Trophoblast cell (in vitro differentiated cells and primary cell): ENCODE data around the gene STRN.
"Not testable (repeated sequence)": the region's sequence is repeated elsewhere in the genome, so short reads cannot be mapped to it uniquely, and the experiment has no call there.

ENCODE experiments used
- DNase-seq, 2 donors: peaks; one replicate each; pipeline ENCODE4 v3.0.0-alpha.2; 2016
- H2AFZ ChIP-seq: 2 replicates; pipeline ENCODE4 v1.6.1; 2013; ENCODE audit warnings: low read length, moderate library complexity, mild to moderate bottlenecking; ENCODE audit not compliant: insufficient read depth, poor library complexity
- H2AK5ac ChIP-seq: 2 replicates; pipeline ENCODE4 v1.6.1; 2013; ENCODE audit warnings: mild to moderate bottlenecking, low read length
- H2BK120ac ChIP-seq: 2 replicates; pipeline ENCODE4 v1.6.1; 2013; ENCODE audit warnings: low read length, mild to moderate bottlenecking, moderate library complexity; ENCODE audit not compliant: insufficient read depth, poor library complexity
- H2BK12ac ChIP-seq: 2 replicates; pipeline ENCODE4 v1.6.1; 2013; ENCODE audit warnings: mild to moderate bottlenecking, low read length, moderate library complexity
- H2BK5ac ChIP-seq: 2 replicates; pipeline ENCODE4 v1.6.1; 2013; ENCODE audit warnings: low read length, low read depth, moderate library complexity, mild to moderate bottlenecking; ENCODE audit not compliant: poor library complexity
- H3K14ac ChIP-seq: 2 replicates; pipeline ENCODE4 v1.6.1; 2013; ENCODE audit warnings: mild to moderate bottlenecking, low read length
- H3K18ac ChIP-seq: 2 replicates; pipeline ENCODE4 v1.6.1; 2013; ENCODE audit warnings: mild to moderate bottlenecking, low read length
- H3K23ac ChIP-seq: 2 replicates; pipeline ENCODE4 v1.6.1; 2013; ENCODE audit warnings: low read length
- H3K27ac ChIP-seq: 2 replicates; pipeline ENCODE4 v1.5.1; 2013; ENCODE audit warnings: low read depth, mild to moderate bottlenecking, inconsistent platforms, low read length, moderate library complexity
- H3K27me3 ChIP-seq: 2 replicates; pipeline ENCODE4 v1.6.1; 2013; ENCODE audit warnings: inconsistent platforms, mild to moderate bottlenecking, low read length, moderate library complexity; ENCODE audit not compliant: insufficient read depth
- H3K36me3 ChIP-seq, 2 experiments: 1 replicate in 1 of 2; 2 replicates in 1 of 2; pipeline ENCODE4 v1.6.1; 2013; ENCODE audit warnings: low read length in 2 of 2, mild to moderate bottlenecking in 2 of 2, moderate library complexity in 1 of 2; ENCODE audit not compliant: insufficient read depth in 2 of 2, control insufficient read depth in 1 of 2
- H3K4ac ChIP-seq: 2 replicates; pipeline ENCODE4 v1.6.1; 2013; ENCODE audit warnings: low read depth, mild to moderate bottlenecking, low read length, moderate library complexity
- H3K4me1 ChIP-seq, 2 experiments: 1 replicate in 1 of 2; 2 replicates in 1 of 2; pipeline ENCODE4 v1.6.1; 2013; ENCODE audit warnings: low read length in 2 of 2, mild to moderate bottlenecking in 2 of 2, moderate library complexity in 1 of 2; ENCODE audit not compliant: insufficient read depth in 2 of 2, control insufficient read depth in 1 of 2
- H3K4me2 ChIP-seq: 2 replicates; pipeline ENCODE4 v1.6.1; 2013; ENCODE audit warnings: inconsistent platforms, mild to moderate bottlenecking, low read length, moderate library complexity
- H3K4me3 ChIP-seq: 2 replicates; pipeline ENCODE4 v1.5.1; 2013; ENCODE audit warnings: mild to moderate bottlenecking, low read depth, low read length, inconsistent platforms
- H3K79me1 ChIP-seq: one replicate; pipeline ENCODE4 v1.6.1; 2013; ENCODE audit warnings: low read length
- H3K79me2 ChIP-seq: 2 replicates; pipeline ENCODE4 v1.6.1; 2013; ENCODE audit warnings: low read length, mild to moderate bottlenecking; ENCODE audit not compliant: control insufficient read depth, insufficient read depth, poor library complexity
- H3K9ac ChIP-seq: 2 replicates; pipeline ENCODE4 v1.6.1; 2013; ENCODE audit warnings: mild to moderate bottlenecking, low read length
- H3K9me3 ChIP-seq: 2 replicates; pipeline ENCODE4 v1.6.1; 2013; ENCODE audit warnings: low read depth, mild to moderate bottlenecking, control low read depth, inconsistent platforms, low read length; ENCODE audit not compliant: insufficient read depth
- H4K12ac ChIP-seq: 2 replicates; pipeline ENCODE4 v1.6.1; 2013; ENCODE audit warnings: low read depth, mild to moderate bottlenecking, low read length, moderate library complexity
- H4K8ac ChIP-seq: 2 replicates; pipeline ENCODE4 v1.6.1; 2013; ENCODE audit warnings: low read depth, mild to moderate bottlenecking, low read length, moderate library complexity
- H4K91ac ChIP-seq: one replicate; pipeline ENCODE4 v1.6.1; 2013; ENCODE audit warnings: low read depth, mild to moderate bottlenecking, low read length, moderate library complexity
- WGBS: extraction: QIAGEN DNeasy Blood & Tissue Kit; methylation state at CpG from one replicate; pipeline ENCODE4 v1.1.7; 2013; ENCODE audit warnings: missing lambda C conversion rate; ENCODE audit not compliant: insufficient read length, insufficient coverage; ENCODE audit errors: extremely low coverage; 5-methylcytosine and 5-hydroxymethylcytosine counted together

The STRN gene

GRCh38 chr2:36936526-36936925, 29.8 kb downstream of the STRN start:
- not testable (repeated sequence) for H3K27ac ChIP-seq, H2AFZ ChIP-seq, H3K4me3 ChIP-seq, H3K4me1 ChIP-seq, H4K91ac ChIP-seq, H3K36me3 ChIP-seq, H3K18ac ChIP-seq, H2BK5ac ChIP-seq, H2AK5ac ChIP-seq, H3K4ac ChIP-seq, H2BK12ac ChIP-seq, H3K14ac ChIP-seq, H3K9ac ChIP-seq, H3K4me2 ChIP-seq, DNase-seq, H3K79me2 ChIP-seq, H3K79me1 ChIP-seq, H4K12ac ChIP-seq, H3K27me3 ChIP-seq, H3K23ac ChIP-seq, H2BK120ac ChIP-seq, H4K8ac ChIP-seq, H3K9me3 ChIP-seq

- not testable (repeated sequence) for H3K23ac ChIP-seq, H4K8ac ChIP-seq, H4K91ac ChIP-seq, H2BK120ac ChIP-seq, H4K12ac ChIP-seq, H3K9me3 ChIP-seq, H3K4me1 ChIP-seq, H3K79me2 ChIP-seq, H3K27me3 ChIP-seq, H3K14ac ChIP-seq, H3K79me1 ChIP-seq, DNase-seq, H2AK5ac ChIP-seq, H3K18ac ChIP-seq, H3K4ac ChIP-seq, H3K36me3 ChIP-seq, H2AFZ ChIP-seq, H3K4me3 ChIP-seq, H3K4me2 ChIP-seq, H2BK5ac ChIP-seq, H3K9ac ChIP-seq, H3K27ac ChIP-seq
- no CpG with 5 or more reads among the region's 6 CpGs for WGBS
- H2BK12ac ChIP-seq: peak overlapping the region; percentile 71
These were observed 34.6 kb downstream of the STRN start for GRCh38 chr2:36931688-36932087.

- not testable (repeated sequence) for H4K8ac ChIP-seq, H3K4ac ChIP-seq, H3K36me3 ChIP-seq, H3K9me3 ChIP-seq, H3K79me2 ChIP-seq, H4K91ac ChIP-seq, DNase-seq, H3K4me2 ChIP-seq, H2BK120ac ChIP-seq, H3K14ac ChIP-seq, H3K4me3 ChIP-seq, H3K27me3 ChIP-seq, H3K18ac ChIP-seq, H2BK5ac ChIP-seq, H2AK5ac ChIP-seq, H3K79me1 ChIP-seq, H3K23ac ChIP-seq, H3K27ac ChIP-seq, H2AFZ ChIP-seq, H3K4me1 ChIP-seq, H3K9ac ChIP-seq, H4K12ac ChIP-seq, H2BK12ac ChIP-seq
- no CpG with 5 or more reads among the region's 7 CpGs for whole genome bisulfite sequencing
These were observed 35.4 kb downstream of the STRN start for GRCh38 chr2:36930787-36931410.

- H3K18ac ChIP-seq, H3K23ac ChIP-seq, H2AK5ac ChIP-seq, H3K4me2 ChIP-seq, H2BK5ac ChIP-seq, H3K4me1 ChIP-seq, H3K9ac ChIP-seq, H4K12ac ChIP-seq, H3K79me1 ChIP-seq, H3K4me3 ChIP-seq, H2AFZ ChIP-seq, H3K4ac ChIP-seq, H3K27me3 ChIP-seq, H3K36me3 ChIP-seq, H3K27ac ChIP-seq, H3K79me2 ChIP-seq, DNase-seq, H2BK120ac ChIP-seq, H3K14ac ChIP-seq, H4K91ac ChIP-seq, H3K9me3 ChIP-seq, H4K8ac ChIP-seq, H2BK12ac ChIP-seq: not testable (repeated sequence)
- no CpG with 5 or more reads among the region's 5 CpGs for WGBS
These were observed 39.9 kb downstream of the STRN start for GRCh38 chr2:36926175-36927132.
